ENCODE results near the gene THRSP.

DNA sequence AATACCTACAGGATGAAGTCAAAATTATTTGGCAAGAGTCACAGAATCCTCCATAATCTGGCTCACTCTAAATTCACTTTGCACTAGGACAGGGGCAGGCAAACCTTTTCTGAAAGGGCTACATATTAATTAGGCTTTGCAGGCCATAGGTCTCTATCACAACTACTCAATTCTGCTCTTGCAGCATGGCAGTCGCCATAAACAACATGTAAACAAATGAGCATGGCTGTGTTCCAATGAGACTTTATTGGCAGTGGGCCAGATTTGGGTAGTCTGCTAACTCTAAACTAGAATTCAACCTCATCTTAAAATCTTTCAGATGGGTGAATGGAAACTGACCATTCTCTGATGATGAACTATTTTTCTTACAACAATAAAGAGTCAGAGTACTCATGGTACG, 5.8 kb downstream of the THRSP start:
- TF ChIP-seq, protein P1, sequence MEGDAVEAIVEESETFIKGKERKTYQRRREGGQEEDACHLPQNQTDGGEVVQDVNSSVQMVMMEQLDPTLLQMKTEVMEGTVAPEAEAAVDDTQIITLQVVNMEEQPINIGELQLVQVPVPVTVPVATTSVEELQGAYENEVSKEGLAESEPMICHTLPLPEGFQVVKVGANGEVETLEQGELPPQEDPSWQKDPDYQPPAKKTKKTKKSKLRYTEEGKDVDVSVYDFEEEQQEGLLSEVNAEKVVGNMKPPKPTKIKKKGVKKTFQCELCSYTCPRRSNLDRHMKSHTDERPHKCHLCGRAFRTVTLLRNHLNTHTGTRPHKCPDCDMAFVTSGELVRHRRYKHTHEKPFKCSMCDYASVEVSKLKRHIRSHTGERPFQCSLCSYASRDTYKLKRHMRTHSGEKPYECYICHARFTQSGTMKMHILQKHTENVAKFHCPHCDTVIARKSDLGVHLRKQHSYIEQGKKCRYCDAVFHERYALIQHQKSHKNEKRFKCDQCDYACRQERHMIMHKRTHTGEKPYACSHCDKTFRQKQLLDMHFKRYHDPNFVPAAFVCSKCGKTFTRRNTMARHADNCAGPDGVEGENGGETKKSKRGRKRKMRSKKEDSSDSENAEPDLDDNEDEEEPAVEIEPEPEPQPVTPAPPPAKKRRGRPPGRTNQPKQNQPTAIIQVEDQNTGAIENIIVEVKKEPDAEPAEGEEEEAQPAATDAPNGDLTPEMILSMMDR (IDR thresholded peaks at IDR 0.05; ENCODE audit: insufficient read depth, low read length, poor library complexity, severe bottlenecking): no peak
- TF ChIP-seq EZH2phosphoT487 (conservative IDR thresholded peaks at IDR 0.05; ENCODE audit: low read length): no peak

All from SU-DHL-6 (cell line).